ENCODE measurements around the gene SEC22A.

SEC22A gene

DNA sequence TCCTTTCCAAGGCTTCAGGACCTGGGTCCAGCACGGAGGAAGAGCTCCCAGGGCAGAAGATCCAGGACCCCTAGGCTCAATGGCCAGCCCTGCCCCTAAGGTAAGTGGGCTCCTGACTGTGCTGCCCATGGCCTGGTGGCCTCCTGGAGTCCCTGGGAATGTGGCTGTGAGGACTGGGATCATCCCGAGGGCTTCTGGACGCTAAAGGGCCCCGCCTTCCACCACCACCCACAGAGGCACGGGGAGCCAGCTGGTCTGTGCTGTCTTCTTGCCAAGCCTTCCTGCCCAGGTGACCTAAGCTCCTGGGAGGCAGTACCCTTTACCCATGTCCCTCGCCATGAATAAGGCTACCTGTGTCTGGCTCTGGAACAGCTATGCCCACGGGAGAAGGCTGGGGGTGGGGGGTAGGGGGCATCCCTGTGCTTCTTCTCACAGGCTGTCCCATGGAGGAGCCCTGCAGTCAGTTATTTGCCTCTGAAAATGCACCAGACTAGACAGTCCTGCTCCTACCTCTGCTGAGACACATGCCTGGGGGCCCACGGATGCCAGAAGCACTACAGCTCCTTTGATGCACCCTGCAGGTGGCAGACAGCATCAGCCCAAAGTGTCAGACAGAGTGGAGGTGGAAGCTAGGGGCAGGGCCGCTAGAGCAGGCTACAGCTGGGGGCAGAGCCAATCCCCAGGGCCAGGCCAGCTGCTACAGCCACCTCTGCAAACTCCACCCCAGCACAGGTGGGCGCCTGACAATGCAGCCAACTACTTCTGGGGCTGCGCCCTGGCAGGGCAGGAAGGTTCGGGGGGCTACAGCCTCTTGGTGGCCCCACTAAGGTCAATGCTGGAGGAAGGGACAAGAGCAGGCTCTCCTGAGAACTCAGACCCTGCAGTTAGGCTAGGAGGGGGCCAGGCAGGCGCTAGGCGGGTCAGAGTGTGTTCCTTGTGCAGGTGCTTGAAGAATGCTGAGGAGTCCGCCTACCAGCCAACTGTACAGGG, 90.9 kb downstream of the SEC22A start:
- ATAC-seq (ENCODE audit: low read depth) (no peak), DNase-seq (ENCODE audit: low spot score in 2 of 2) (no peak)
- no peaks in the 10 kb centered on the region for H3K36me3 Mint-ChIP-seq
- H3K27ac Mint-ChIP-seq: no peak overlapping the region
- no peaks in the 10 kb centered on the region for H3K4me1 Mint-ChIP-seq
- no peak overlapping the region for H3K4me3 Mint-ChIP-seq
- H3K9me3 Mint-ChIP-seq: no peaks in the 10 kb centered on the region
- peaks cover 15% of the 10 kb centered on the region for H3K27me3 Mint-ChIP-seq

DNA sequence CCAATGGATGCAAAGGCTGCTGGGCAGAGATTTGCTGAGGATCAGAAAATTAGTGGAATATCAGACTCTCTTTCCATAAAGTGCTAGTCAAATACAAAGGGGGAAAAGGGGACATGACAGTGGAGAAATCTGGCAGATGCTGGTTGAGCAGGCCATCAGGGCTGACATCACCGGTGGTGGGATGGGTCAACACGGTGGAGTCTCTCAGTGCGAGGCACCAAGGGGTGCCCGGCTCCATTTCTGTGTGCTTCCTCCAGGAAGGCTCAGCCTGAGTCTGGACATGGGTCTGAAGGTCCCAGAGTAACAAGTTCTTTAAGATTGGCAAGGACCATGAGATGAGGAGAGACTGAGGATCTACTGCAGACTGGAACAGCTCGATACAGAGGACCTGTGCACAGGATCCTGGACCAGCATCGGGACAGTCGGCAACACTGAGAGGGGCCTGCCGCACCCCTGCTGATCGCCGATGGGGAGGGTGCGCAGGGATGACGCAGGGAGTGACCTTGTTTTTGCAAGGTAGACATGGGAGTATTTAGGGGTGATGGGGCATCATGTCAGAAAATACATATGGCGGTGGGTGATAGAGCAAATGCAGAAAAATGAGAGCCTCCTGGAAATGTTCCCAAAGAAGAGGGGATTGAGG, 92.7 kb downstream of the SEC22A start:
- DNase-seq (ENCODE audit: low spot score in 2 of 2) (no peak), ATAC-seq (ENCODE audit: low read depth) (no peak)
- Mint-ChIP-seq H3K27me3 (peaks cover 15% of the 10 kb centered on the region), H3K27ac (no peak overlapping the region), H3K4me1 (no peaks in the 10 kb centered on the region), H3K9me3 (no peaks in the 10 kb centered on the region), H3K4me3 (no peak overlapping the region), H3K36me3 (no peaks in the 10 kb centered on the region)

DNA sequence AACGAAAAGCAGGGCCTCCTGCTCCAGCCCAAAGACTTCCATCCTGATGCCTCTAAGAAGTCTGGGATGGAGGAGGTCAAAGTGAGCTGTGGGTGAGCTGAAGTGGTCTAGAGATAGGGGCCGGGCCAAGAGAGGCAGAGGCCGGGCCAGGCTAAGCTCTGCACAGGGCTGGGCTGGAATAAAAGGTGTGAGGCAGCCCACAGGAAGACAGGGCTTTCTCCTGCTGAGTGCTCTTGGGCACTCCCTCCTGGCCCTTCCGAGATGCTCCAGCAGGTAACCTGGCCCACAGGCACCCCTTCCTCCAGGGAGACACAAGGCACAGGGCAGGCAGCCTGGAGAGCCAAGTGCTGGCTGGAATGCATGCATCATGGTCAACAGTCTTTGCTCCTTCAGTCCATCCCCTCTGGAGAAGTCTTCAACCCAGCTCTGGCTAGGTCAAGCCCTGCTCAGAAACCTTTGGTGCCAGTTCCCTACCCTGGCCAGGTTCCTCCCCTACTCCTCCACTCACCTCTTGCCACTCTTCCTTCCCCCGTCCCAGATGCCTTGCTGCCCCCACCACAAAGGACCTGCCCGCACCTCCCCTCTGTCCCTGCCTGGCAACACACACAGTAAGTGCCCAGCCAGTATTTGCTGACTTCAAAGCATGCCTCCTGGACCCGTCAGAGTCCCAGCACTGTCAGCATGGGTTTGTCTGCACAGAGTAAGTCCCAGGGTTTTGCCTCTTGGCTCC, 93.6 kb downstream of the SEC22A start:
- Mint-ChIP-seq H3K36me3 (no peaks in the 10 kb centered on the region), H3K27me3 (peaks cover 10% of the 10 kb centered on the region), H3K27ac (no peak overlapping the region), H3K4me3 (no peak overlapping the region), H3K9me3 (no peaks in the 10 kb centered on the region), H3K4me1 (no peaks in the 10 kb centered on the region)
- DNase-seq (ENCODE audit: low spot score in 2 of 2) (no peak), ATAC-seq (ENCODE audit: low read depth) (no peak)

DNA sequence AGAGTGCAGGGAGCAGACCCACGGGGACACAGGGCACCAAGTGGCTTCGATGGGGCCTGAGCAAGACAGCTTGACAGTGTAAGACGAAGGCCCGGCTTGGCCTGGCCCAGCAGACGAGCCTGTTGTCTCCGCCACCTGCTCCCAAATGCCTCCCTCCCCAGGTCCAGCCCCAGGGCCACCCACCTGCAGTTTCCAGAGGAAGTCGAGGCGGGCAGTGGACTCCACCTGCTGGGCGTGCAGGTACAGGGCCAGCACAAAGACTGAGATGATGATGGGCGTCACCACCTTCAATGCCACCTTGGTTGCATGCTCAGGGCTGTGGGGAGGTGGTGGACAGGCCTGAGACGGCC, 94.1 kb downstream of the SEC22A start:
- ATAC-seq (ENCODE audit: low read depth) (no peak), DNase-seq (ENCODE audit: low spot score in 2 of 2) (no peak)
- H3K4me1 Mint-ChIP-seq: no peaks in the 10 kb centered on the region
- no peaks in the 10 kb centered on the region for H3K9me3 Mint-ChIP-seq
- no peak overlapping the region for H3K27ac Mint-ChIP-seq
- peaks cover 10% of the 10 kb centered on the region for H3K27me3 Mint-ChIP-seq
- no peaks in the 10 kb centered on the region for H3K36me3 Mint-ChIP-seq
- no peak overlapping the region for H3K4me3 Mint-ChIP-seq

DNA sequence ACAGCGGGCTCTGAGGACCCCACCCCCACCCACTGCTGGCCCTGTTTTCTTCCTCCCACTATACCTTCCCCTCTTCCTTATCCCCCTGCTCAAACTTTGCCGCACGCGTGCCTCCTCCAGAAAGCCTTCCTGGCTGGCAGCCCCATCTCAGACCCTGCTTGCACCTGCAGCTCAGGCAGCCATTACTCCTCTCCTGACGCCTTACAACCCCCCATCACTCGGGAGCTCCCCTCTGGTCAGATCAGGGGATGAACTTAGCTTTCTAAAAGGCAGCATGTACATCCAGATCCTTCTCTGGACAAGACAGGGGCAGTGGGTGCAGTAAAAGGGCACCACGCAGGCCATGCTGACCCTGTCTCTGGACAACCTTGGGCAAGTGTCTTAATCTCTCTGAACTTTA, 94.5 kb downstream of the SEC22A start:
- Mint-ChIP-seq H3K27ac (no peak overlapping the region), H3K4me1 (no peaks in the 10 kb centered on the region), H3K9me3 (no peaks in the 10 kb centered on the region), H3K36me3 (no peaks in the 10 kb centered on the region), H3K4me3 (no peak overlapping the region), H3K27me3 (peaks cover 8% of the 10 kb centered on the region)
- DNase-seq (ENCODE audit: low spot score in 2 of 2): no peak
- no peak for ATAC-seq (ENCODE audit: low read depth)

DNA sequence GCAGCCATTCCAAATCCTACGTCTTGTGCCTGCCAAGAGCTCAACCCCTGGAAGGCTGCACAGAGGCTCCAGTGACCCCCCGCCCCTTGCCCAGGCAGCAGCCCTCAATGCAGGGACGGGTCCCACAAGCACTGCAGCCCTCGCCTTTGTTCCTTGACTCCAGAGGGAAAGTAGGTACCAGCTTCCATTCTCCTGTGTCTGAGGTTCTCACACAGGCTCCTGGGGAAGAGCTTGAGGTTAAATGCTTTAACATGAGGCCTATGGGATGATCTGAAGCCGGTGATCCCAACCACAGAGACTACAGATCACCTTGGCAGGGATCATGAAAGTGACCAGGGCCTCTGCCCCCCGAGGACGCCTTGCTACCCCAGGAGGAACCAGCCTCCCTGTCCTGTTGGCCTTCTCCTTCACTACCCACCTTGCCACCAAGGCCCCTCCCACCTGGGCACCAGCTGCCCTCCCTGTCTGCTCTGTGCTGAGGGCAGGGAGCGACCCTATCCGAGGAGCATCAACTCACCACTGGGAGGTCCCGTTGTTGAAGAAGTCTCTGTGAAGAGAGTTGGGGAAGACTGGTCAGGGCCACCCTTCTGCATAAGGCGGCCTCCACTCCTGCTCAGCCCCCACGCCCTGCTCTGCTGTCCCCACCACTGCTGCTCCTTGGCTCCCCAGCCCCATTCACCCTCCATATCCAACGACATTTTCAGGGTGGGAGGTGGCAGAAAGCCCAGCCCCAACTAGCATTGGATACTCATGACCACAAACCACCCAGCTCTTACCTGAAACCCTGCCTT, 95.3 kb downstream of the SEC22A start:
- Mint-ChIP-seq H3K4me3 (no peak overlapping the region), H3K27me3 (peaks cover 8% of the 10 kb centered on the region), H3K9me3 (no peaks in the 10 kb centered on the region), H3K36me3 (no peaks in the 10 kb centered on the region), H3K27ac (no peak overlapping the region), H3K4me1 (no peaks in the 10 kb centered on the region)
- no peak for DNase-seq (ENCODE audit: low spot score in 2 of 2)
- ATAC-seq (ENCODE audit: low read depth): no peak

DNA sequence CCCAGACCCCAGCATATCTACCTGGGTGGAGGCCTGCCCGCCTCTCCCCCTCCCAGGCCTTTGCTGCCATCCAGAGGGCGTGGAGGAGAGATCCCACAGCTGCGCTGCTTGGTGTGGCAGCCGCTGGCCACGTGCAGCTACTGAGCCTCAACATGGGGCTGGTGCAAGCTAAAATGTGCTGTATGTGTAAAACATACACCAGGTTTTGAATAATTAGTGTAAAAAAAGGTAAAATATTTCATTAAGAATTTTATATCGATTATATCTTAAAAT, 95.8 kb downstream of the SEC22A start:
- Mint-ChIP-seq H3K27ac (no peak overlapping the region), H3K9me3 (no peaks in the 10 kb centered on the region), H3K4me1 (no peaks in the 10 kb centered on the region), H3K27me3 (peaks cover 9% of the 10 kb centered on the region), H3K4me3 (no peak overlapping the region), H3K36me3 (no peaks in the 10 kb centered on the region)
- DNase-seq (ENCODE audit: low spot score in 2 of 2) (no peak), ATAC-seq (ENCODE audit: low read depth) (no peak)

DNA sequence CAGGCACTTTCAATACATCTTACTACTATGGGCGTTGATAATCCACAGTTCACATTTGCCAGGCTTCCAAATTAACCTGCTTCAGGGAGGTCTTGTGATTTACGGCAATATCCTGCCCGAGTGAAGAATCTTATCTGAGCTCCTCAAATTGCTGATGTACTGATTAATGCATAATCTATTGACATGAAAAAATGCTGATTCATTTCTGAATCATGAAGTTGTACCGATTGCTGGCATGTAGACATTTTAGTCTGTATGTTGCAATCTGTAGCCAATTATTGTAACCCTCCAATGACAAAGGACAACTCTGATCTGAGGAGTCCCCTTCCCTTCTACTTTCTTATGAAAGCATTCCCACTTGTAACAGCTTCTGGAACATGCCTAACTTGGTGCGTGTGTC, 97.2 kb downstream of the SEC22A start:
- DNase-seq (ENCODE audit: low spot score in 2 of 2): no peak
- no peaks in the 10 kb centered on the region for H3K4me1 Mint-ChIP-seq
- no peak overlapping the region for H3K27ac Mint-ChIP-seq
- ATAC-seq (ENCODE audit: low read depth): no peak
- peaks cover 1% of the 10 kb centered on the region for H3K36me3 Mint-ChIP-seq
- H3K9me3 Mint-ChIP-seq: no peaks in the 10 kb centered on the region
- no peak overlapping the region for H3K4me3 Mint-ChIP-seq
- peaks cover 11% of the 10 kb centered on the region for H3K27me3 Mint-ChIP-seq

DNA sequence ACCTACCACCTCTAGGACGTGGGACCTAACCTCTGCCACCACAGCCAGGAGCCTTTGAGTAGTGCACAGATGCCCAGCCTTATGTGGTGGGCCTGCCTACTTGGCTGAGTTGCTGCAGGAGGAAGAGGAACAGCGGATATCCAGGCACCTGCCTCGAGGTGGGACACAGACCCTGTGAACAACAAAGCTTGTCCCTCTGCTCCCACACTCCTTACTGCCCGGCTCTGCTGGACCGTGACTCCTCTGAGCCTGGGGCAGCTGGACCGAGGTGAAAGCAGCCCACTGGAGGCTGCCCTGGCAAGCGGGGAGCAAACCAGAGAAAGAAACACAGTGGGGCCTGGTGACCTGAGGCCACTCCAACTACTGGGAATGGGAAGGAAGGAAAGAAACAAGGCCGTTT, 97.8 kb downstream of the SEC22A start:
- H3K27me3 Mint-ChIP-seq: peaks cover 6% of the 10 kb centered on the region
- H3K9me3 Mint-ChIP-seq: no peaks in the 10 kb centered on the region
- no peak for DNase-seq (ENCODE audit: low spot score in 2 of 2)
- ATAC-seq (ENCODE audit: low read depth): no peak
- peaks cover 1% of the 10 kb centered on the region for H3K36me3 Mint-ChIP-seq
- no peaks in the 10 kb centered on the region for H3K4me1 Mint-ChIP-seq
- no peak overlapping the region for H3K27ac Mint-ChIP-seq
- no peak overlapping the region for H3K4me3 Mint-ChIP-seq

DNA sequence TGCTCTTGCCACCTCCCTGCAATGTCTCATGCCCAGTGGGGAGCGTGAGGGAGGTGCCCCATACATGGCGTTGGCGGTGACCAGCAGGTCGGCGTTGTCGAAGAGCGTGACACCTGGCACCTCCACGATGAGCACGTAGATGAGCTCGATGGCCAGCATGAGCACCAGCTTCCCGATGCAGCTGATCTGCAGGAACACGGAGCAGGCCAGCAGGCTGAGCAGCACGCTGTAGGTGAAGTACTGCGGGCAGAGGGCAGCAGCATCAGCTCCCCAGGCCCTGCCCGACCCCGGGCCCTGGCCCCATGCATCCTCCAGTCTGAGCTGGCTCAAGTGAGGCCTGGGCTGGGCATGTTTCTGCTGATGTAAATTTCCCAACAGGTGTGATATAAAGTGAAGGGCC, 98.3 kb downstream of the SEC22A start:
- peaks cover 5% of the 10 kb centered on the region for H3K27me3 Mint-ChIP-seq
- no peaks in the 10 kb centered on the region for H3K9me3 Mint-ChIP-seq
- no peaks in the 10 kb centered on the region for H3K4me1 Mint-ChIP-seq
- H3K36me3 Mint-ChIP-seq: peaks cover 1% of the 10 kb centered on the region
- H3K4me3 Mint-ChIP-seq: no peak overlapping the region
- ATAC-seq (ENCODE audit: low read depth) (no peak), DNase-seq (ENCODE audit: low spot score in 2 of 2) (no peak)
- H3K27ac Mint-ChIP-seq: no peak overlapping the region

DNA sequence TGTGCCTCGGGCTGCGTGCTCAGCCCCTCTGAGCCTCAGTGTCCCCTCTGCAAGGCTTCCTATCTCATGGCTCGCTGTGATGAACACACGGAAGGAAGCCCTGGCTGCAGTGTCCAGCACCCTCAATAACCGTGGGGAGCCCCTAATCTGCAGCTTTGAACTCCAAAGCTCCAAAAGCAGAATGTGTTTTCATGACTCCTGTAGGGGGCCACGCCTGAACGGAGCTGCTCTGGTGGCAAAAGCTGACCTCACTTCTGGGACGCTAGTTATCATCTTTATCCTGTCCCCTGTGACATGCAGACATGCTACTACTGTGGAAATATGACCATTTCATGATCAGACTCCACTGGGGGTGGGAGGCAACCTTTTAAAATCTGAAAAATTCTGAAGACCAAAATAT, 98.8 kb downstream of the SEC22A start:
- no peak for ATAC-seq (ENCODE audit: low read depth)
- no peak overlapping the region for H3K27ac Mint-ChIP-seq
- no peak overlapping the region for H3K4me3 Mint-ChIP-seq
- H3K36me3 Mint-ChIP-seq: peaks cover 1% of the 10 kb centered on the region
- H3K9me3 Mint-ChIP-seq: no peaks in the 10 kb centered on the region
- DNase-seq (ENCODE audit: low spot score in 2 of 2): no peak
- H3K27me3 Mint-ChIP-seq: peaks cover 6% of the 10 kb centered on the region
- no peaks in the 10 kb centered on the region for H3K4me1 Mint-ChIP-seq

DNA sequence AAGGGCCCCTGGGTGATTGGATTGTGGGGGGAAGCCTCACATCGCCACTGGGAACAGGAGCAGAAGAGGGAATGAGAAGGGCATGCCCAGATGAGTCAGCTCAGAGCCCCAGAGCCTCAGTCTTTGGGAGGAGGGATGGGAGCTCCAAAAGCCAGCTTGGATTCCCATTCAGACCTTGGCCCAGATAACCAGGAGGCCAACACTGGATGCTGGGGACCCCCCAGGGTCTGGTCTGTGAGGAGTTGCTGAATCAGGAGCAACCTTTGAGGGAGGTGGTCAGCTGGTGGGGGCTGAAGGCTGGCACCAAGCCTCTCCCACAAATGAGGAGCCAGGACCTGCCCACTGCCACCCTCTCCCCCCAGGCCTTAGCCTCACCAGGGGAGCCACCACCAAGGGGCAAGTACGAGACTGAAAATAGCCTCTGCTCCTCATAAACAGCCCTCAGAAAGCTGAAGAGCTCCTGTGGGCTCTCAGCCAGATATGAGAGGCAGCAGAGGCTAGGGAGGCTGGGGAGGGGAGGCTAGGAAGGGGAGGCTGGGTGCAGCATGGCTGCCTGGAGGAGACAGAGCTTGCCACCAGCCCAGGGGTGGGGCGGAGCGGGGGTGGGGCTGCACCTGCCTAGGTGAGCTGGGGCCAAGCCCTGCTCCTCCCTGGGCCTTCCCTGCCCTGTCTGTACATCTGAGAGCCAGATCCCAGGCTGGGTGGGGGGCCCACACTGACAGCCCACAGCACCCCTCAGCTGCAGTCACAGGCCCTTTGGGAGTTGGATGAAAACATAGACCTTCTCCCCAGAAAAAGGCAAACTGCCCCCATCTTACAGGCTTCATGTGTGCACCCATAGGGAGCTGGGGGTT, 99.8 kb downstream of the SEC22A start:
- H3K4me1 Mint-ChIP-seq: no peaks in the 10 kb centered on the region
- peaks cover 7% of the 10 kb centered on the region for H3K27me3 Mint-ChIP-seq
- no peaks in the 10 kb centered on the region for H3K9me3 Mint-ChIP-seq
- no peak overlapping the region for H3K27ac Mint-ChIP-seq
- no peak overlapping the region for H3K4me3 Mint-ChIP-seq
- DNase-seq (ENCODE audit: low spot score in 2 of 2) (no peak), ATAC-seq (ENCODE audit: low read depth) (no peak)
- peaks cover 1% of the 10 kb centered on the region for H3K36me3 Mint-ChIP-seq

DNA sequence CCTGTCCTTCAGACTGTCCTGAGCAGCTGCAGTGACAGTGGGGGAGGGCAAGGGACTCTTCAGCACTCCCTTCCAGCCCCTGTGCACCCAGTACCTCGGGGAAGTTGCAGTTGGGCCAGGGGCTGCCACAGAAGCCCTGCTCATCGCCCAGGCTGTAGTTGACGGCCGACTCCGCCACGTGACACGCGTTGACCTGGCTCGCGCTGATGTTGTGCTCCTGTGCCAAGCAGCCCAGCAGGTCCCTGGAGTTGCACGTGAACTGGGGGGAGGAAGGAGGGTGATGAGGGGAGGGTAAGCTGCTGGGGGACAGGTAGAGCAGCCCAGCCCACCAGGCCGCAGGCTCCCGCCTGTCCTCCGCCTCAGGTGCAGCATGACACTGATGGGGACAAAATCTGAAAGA, 101.2 kb downstream of the SEC22A start:
- H3K27ac Mint-ChIP-seq: no peak overlapping the region
- DNase-seq (ENCODE audit: low spot score in 2 of 2): no peak
- H3K4me1 Mint-ChIP-seq: no peaks in the 10 kb centered on the region
- ATAC-seq (ENCODE audit: low read depth): no peak
- no peak overlapping the region for H3K4me3 Mint-ChIP-seq
- H3K36me3 Mint-ChIP-seq: peaks cover 1% of the 10 kb centered on the region
- no peaks in the 10 kb centered on the region for H3K9me3 Mint-ChIP-seq
- H3K27me3 Mint-ChIP-seq: peaks cover 7% of the 10 kb centered on the region
